ENCODE results near the gene KCNH2. TPM values are rescaled to one million over a fixed set of nuclear protein-coding genes. Genes with fewer than 3 reads are reported as not detected.

KCNH2 gene
- total and polyA plus RNA-seq, 2 of the 8 experiments (the other 6 are each of a cell fraction or from before 2014, with no cell fraction given), result 8.0 to 15.0 TPM

GRCh38 chr7:150964593-150965111 is 13.5 kb downstream of the KCNH2 start:
- Histone ChIP-seq H3K18ac (ENCODE audit: extremely low read depth, low read length) (no peak overlapping the region), H3K4me3 (ENCODE audit: extremely low read depth in 1 of 4, insufficient read depth in 2 of 4, low read depth in 3 of 4, low read length in 4 of 4) (no peak overlapping the region), H2BK12ac (ENCODE audit: low read depth, low read length) (no peak overlapping the region), H3K36me3 (ENCODE audit: control insufficient read depth in 2 of 4, insufficient read depth in 4 of 4, low read length in 3 of 4) (no peaks in the 10 kb centered on the region), H3K79me2 (ENCODE audit: control insufficient read depth in 1 of 2, insufficient read depth in 2 of 2, low read length in 2 of 2) (no peaks in the 10 kb centered on the region), H3K56ac (replicated peaks; ENCODE audit: insufficient read length, low read depth, low read length) (no peak overlapping the region), H2BK15ac (ENCODE audit: low read length) (peak overlapping the region; percentile 81; the same call in 1 of the 2 replicates), H2AK5ac (ENCODE audit: low read depth, low read length) (no peak overlapping the region; the same call in 1 of the 2 replicates), H3K4me2 (ENCODE audit: insufficient read depth in 1 of 2, low read depth in 2 of 2, low read length in 2 of 2) (no peak overlapping the region), H3K9ac (replicated peaks in 1 of 4; ENCODE audit: extremely low read depth in 1 of 4, low read depth in 3 of 4, low read length in 3 of 4) (no peak overlapping the region), H3K4ac (replicated peaks; ENCODE audit: insufficient read length, low read depth, low read length) (no peak overlapping the region), H2BK120ac (replicated peaks; ENCODE audit: low read depth, low read length) (no peak overlapping the region), H2BK5ac (ENCODE audit: low read depth, low read length) (no peak overlapping the region), H3K14ac (ENCODE audit: insufficient read length) (no peak overlapping the region), H3K23ac (ENCODE audit: insufficient read length) (no peak overlapping the region), H3K27ac (ENCODE audit: low read depth, low read length) (no peak overlapping the region), H3K23me2 (ENCODE audit: low read depth, low read length) (no peaks in the 10 kb centered on the region; the same call in 1 of the 2 replicates), H4K8ac (ENCODE audit: extremely low read depth, insufficient read depth, low read length) (no peak overlapping the region), H2BK20ac (ENCODE audit: low read length) (no peak overlapping the region), H3K4me1 (replicated peaks in 1 of 4; ENCODE audit: control insufficient read depth in 3 of 4, insufficient read depth in 4 of 4, low read length in 3 of 4) (peaks cover 2 to 15% (median 12%) of the 10 kb centered on the region in 4 experiments), H4K20me1 (replicated peaks in 1 of 2; ENCODE audit: control insufficient read depth in 1 of 2, insufficient read depth in 2 of 2, low read length in 2 of 2) (no peaks in the 10 kb centered on the region), H2AFZ (ENCODE audit: low read length) (no peak overlapping the region), H4K5ac (ENCODE audit: insufficient read length, low read depth, low read length) (no peak overlapping the region), H4K91ac (replicated peaks; ENCODE audit: insufficient read length, low read length) (no peak overlapping the region), H3K79me1 (ENCODE audit: low read depth, low read length) (no peaks in the 10 kb centered on the region), H3K27me3 (replicated peaks in 1 of 4; ENCODE audit: control insufficient read depth in 3 of 4, extremely low read depth in 1 of 4, insufficient read depth in 3 of 4, low read length in 3 of 4) (peaks cover 0 to 4% (median 0%) of the 10 kb centered on the region in 4 experiments; a peak in 2 of 7 replicates), H3K9me3 (ENCODE audit: insufficient read depth in 2 of 2, low read depth in 1 of 2, low read length in 1 of 2) (no peaks in the 10 kb centered on the region)
- FAIRE-seq (no peak), DNase-seq (ENCODE audit: low read depth in 1 of 2, low spot score in 2 of 2) (no peak)
- 83% methylated on average over 16 of the region's 16 CpGs; no CpG with 5 or more reads in 1 of the 2 experiments for WGBS, 2 experiments (ENCODE audit: extremely low coverage in 1 of 2, insufficient coverage in 1 of 2, insufficient read length in 1 of 2, insufficient replicate concordance in 2 of 2, low coverage in 1 of 2, low lambda C conversion rate in 2 of 2, missing lambda C conversion rate in 1 of 2)
- POLR2A ChIA-PET (ENCODE audit: partially characterized antibody), result interaction anchor here (1.0 to 1.9 kb wide), 4 partner anchors 11 to 15 kb away, joined by 6 read pairs; no protein-coding TSS in a partner anchor
- CTCF ChIA-PET (ENCODE audit: partially characterized antibody), result interaction anchor here (0.8 to 27.0 kb wide), 19 partner anchors 1 to 186 kb away, joined by 3 to 797 read pairs (median 7); partner anchors contain the start of genes KCNH2 and NOS3
- TF ChIP-seq, protein P1, sequence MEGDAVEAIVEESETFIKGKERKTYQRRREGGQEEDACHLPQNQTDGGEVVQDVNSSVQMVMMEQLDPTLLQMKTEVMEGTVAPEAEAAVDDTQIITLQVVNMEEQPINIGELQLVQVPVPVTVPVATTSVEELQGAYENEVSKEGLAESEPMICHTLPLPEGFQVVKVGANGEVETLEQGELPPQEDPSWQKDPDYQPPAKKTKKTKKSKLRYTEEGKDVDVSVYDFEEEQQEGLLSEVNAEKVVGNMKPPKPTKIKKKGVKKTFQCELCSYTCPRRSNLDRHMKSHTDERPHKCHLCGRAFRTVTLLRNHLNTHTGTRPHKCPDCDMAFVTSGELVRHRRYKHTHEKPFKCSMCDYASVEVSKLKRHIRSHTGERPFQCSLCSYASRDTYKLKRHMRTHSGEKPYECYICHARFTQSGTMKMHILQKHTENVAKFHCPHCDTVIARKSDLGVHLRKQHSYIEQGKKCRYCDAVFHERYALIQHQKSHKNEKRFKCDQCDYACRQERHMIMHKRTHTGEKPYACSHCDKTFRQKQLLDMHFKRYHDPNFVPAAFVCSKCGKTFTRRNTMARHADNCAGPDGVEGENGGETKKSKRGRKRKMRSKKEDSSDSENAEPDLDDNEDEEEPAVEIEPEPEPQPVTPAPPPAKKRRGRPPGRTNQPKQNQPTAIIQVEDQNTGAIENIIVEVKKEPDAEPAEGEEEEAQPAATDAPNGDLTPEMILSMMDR (IDR thresholded peaks at IDR 0.05; ENCODE audit: control extremely low read depth in 1 of 3, insufficient read depth in 1 of 3, low read depth in 1 of 3, low read length in 3 of 3), result peak in 2 of 3 experiments; percentile 23 to 31; a peak in 3 of 4 replicates
- TF ChIP-seq CBX5 (IDR thresholded peaks at IDR 0.05; ENCODE audit: low read depth, low read length), result no peak
- TF ChIP-seq RAD21 (IDR thresholded peaks at IDR 0.05 in 1 of 2, conservative IDR thresholded peaks at IDR 0.05 in 1 of 2; ENCODE audit: low read depth in 2 of 2, low read length in 2 of 2), result peak in 1 of 2 experiments; percentile 17; a peak in 1 of 4 replicates

Data from H1 (cell line).